ENCODE data around the gene GCSAML.

- TF ChIP-seq, protein P1, sequence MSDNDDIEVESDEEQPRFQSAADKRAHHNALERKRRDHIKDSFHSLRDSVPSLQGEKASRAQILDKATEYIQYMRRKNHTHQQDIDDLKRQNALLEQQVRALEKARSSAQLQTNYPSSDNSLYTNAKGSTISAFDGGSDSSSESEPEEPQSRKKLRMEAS (IDR thresholded peaks at IDR 0.05): no peak
- no peak for TF ChIP-seq YY1 (IDR thresholded peaks at IDR 0.05; ENCODE audit: low read depth)
- TF ChIP-seq ZBTB7A (IDR thresholded peaks at IDR 0.05; ENCODE audit: low read depth): no peak
- TF ChIP-seq EP300 (IDR thresholded peaks at IDR 0.05; ENCODE audit: borderline replicate concordance): no peak
- no peak for TF ChIP-seq RAD21 (IDR thresholded peaks at IDR 0.05; ENCODE audit: low read depth)
- TF ChIP-seq CREB1 (IDR thresholded peaks at IDR 0.05; ENCODE audit: low read depth): no peak
- no peak for TF ChIP-seq NFIC (IDR thresholded peaks at IDR 0.05)
- TF ChIP-seq, protein P2, sequence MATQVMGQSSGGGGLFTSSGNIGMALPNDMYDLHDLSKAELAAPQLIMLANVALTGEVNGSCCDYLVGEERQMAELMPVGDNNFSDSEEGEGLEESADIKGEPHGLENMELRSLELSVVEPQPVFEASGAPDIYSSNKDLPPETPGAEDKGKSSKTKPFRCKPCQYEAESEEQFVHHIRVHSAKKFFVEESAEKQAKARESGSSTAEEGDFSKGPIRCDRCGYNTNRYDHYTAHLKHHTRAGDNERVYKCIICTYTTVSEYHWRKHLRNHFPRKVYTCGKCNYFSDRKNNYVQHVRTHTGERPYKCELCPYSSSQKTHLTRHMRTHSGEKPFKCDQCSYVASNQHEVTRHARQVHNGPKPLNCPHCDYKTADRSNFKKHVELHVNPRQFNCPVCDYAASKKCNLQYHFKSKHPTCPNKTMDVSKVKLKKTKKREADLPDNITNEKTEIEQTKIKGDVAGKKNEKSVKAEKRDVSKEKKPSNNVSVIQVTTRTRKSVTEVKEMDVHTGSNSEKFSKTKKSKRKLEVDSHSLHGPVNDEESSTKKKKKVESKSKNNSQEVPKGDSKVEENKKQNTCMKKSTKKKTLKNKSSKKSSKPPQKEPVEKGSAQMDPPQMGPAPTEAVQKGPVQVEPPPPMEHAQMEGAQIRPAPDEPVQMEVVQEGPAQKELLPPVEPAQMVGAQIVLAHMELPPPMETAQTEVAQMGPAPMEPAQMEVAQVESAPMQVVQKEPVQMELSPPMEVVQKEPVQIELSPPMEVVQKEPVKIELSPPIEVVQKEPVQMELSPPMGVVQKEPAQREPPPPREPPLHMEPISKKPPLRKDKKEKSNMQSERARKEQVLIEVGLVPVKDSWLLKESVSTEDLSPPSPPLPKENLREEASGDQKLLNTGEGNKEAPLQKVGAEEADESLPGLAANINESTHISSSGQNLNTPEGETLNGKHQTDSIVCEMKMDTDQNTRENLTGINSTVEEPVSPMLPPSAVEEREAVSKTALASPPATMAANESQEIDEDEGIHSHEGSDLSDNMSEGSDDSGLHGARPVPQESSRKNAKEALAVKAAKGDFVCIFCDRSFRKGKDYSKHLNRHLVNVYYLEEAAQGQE (IDR thresholded peaks at IDR 0.05; ENCODE audit: low read depth): no peak
- no peak for TF ChIP-seq CEBPB (IDR thresholded peaks at IDR 0.05)
- TF ChIP-seq TCF12 (IDR thresholded peaks at IDR 0.05; ENCODE audit: low read depth): no peak
- no peak for TF ChIP-seq USF1 (IDR thresholded peaks at IDR 0.05)
- no peak for TF ChIP-seq EGR1 (IDR thresholded peaks at IDR 0.05)
- no peak for TF ChIP-seq FOXM1 (IDR thresholded peaks at IDR 0.05; ENCODE audit: borderline replicate concordance, low read depth)
Measured at GRCh38 chr1:247500865-247501264, 48.1 kb upstream of the GCSAML start.
